Gastrocnemius medialis (tissue), 4 donors: ENCODE measurements around the gene SLC17A9. TPM values are rescaled to one million over a fixed set of nuclear protein-coding genes. Genes with fewer than 3 reads are reported as not detected.

ENCODE experiments used
- ATAC-seq, 2 donors: fragments of 150-250 bp; one replicate each; pipeline ENCODE4 v1.9.1; 2016
- DNase-seq, 2 donors: peaks; one replicate each; pipeline ENCODE4 v3.0.0-alpha.2; 2019
- H3K27ac ChIP-seq, 4 donors: fragments of 200-600 bp; sonication (generic); 1 replicate in 1 of 4; 2 replicates in 3 of 4; pipeline ENCODE4 v1.5.1; 2016 to 2018; ENCODE audit warnings: mild to moderate bottlenecking in 2 of 4, moderate library complexity in 1 of 4
- H3K27me3 ChIP-seq, 3 donors: fragments of 200-600 bp; sonication (generic) in 2 of 3; 1 replicate in 1 of 3; 2 replicates in 2 of 3; pipeline versions ENCODE4 v1.5.1 to v1.6.0; 2016 to 2019; ENCODE audit warnings: mild to moderate bottlenecking in 1 of 3, moderate library complexity in 1 of 3
- H3K36me3 ChIP-seq, 2 donors: fragments of 200-600 bp; sonication (generic) in 1 of 2; one replicate each; pipeline ENCODE4 v1.5.1; 2017 to 2018
- H3K4me1 ChIP-seq, 2 donors: fragments of 200-600 bp; sonication (generic) in 1 of 2; one replicate each; pipeline ENCODE4 v1.5.1; 2016 to 2017; ENCODE audit warnings: mild to moderate bottlenecking in 2 of 2
- H3K4me3 ChIP-seq, 4 donors: fragments of 200-600 bp; sonication (generic) in 3 of 4; 1 replicate in 1 of 4; 2 replicates in 3 of 4; pipeline ENCODE4 v1.5.1; 2016 to 2019; ENCODE audit warnings: mild to moderate bottlenecking in 2 of 4
- H3K9me3 ChIP-seq, 3 donors: fragments of 200-600 bp; sonication (generic) in 2 of 3; 1 replicate in 1 of 3; 2 replicates in 2 of 3; pipeline ENCODE4 v1.5.1; 2016 to 2019
- CTCF ChIP-seq, 5 experiments: fragments of 450-650 bp in 3 of 5; fragments of 200-600 bp in 2 of 5; sonication (generic) in 2 of 5; IDR thresholded peaks in 4 of 5; conservative IDR thresholded peaks in 1 of 5; 1 replicate in 4 of 5; 2 replicates in 1 of 5; pipeline ENCODE4 v1.5.1; 2016 to 2019; ENCODE audit warnings: antibody characterized with exemption in 5 of 5, mild to moderate bottlenecking in 3 of 5, moderate library complexity in 3 of 5
- POLR2A ChIP-seq, 2 donors: fragments of 450-650 bp; IDR thresholded peaks; one replicate each; pipeline ENCODE4 v1.6.1; 2017; ENCODE audit warnings: antibody characterized with exemption in 2 of 2, mild to moderate bottlenecking in 2 of 2, moderate library complexity in 2 of 2
- in situ Hi-C, 4 donors: fragments of 200-750 bp; cut with MboI; loops; one replicate each; pipeline versions ENCODE4 v1.15.0 to v1.8.0; 2017; ENCODE audit warnings: low sequenced_read_pairs in 4 of 4
- intact Hi-C: fragments of 100-400 bp; cut with DNase I; formaldehyde crosslinking; loops from one replicate; pipeline ENCODE4 v1.15.1; 2023; ENCODE audit warnings: low total_unique reads
- total RNA-seq, 4 donors: library from RNA; depleted of rRNA; stranded (reverse); fragments of >200 nt; gene quantifications; one replicate each; pipeline versions ENCODE4 v1.1.0 to v1.2.3, GENCODE V29; 2016

SLC17A9 gene
- total RNA-seq, 4 donors from 2014 or later, result 0.55 to 2.4 (median 1.2) TPM

- Histone ChIP-seq H3K27me3 (peaks cover 42 to 48% (median 43%) of the 10 kb centered on the region in 3 donors), H3K9me3 (no peaks in the 10 kb centered on the region), H3K4me3 (no peak overlapping the region), H3K27ac (no peak overlapping the region), H3K36me3 (no peaks in the 10 kb centered on the region), H3K4me1 (no peaks in the 10 kb centered on the region)
- DNase-seq (no peak), ATAC-seq (no peak)
- in situ Hi-C loops (no loop called here), intact Hi-C loops (no loop called here)
- TF ChIP-seq POLR2A (IDR thresholded peaks at IDR 0.05) (no peak), CTCF (IDR thresholded peaks at IDR 0.05 in 4 of 5, conservative IDR thresholded peaks at IDR 0.05 in 1 of 5) (no peak)
These were observed 45.9 kb downstream of the SLC17A9 start for GRCh38 chr20:62998449-62998848.

- no peak for ATAC-seq
- no peaks in the 10 kb centered on the region for H3K9me3 ChIP-seq
- no peak for DNase-seq
- intact Hi-C loops, result no loop called here
- no peak for TF ChIP-seq POLR2A (IDR thresholded peaks at IDR 0.05)
- no peak for TF ChIP-seq CTCF (IDR thresholded peaks at IDR 0.05 in 4 of 5, conservative IDR thresholded peaks at IDR 0.05 in 1 of 5)
- H3K36me3 ChIP-seq, result no peaks in the 10 kb centered on the region
- peaks cover 47 to 54% (median 51%) of the 10 kb centered on the region in 3 donors for H3K27me3 ChIP-seq
- H3K4me1 ChIP-seq, result no peaks in the 10 kb centered on the region
- in situ Hi-C loops, result no loop called here
- no peak overlapping the region for H3K27ac ChIP-seq
- H3K4me3 ChIP-seq, result no peak overlapping the region
These were observed 47.1 kb downstream of the SLC17A9 start for GRCh38 chr20:62999580-62999979.

GRCh38 chr20:63000036-63000435, 47.5 kb downstream of the SLC17A9 start:
- intact Hi-C loops, result no loop called here
- in situ Hi-C loops, result loop anchor here in 1 of 4 donors (25.0 kb wide), 1 partner anchor 113 kb away; no protein-coding TSS in a partner anchor
- TF ChIP-seq CTCF (IDR thresholded peaks at IDR 0.05 in 4 of 5, conservative IDR thresholded peaks at IDR 0.05 in 1 of 5) (no peak), POLR2A (IDR thresholded peaks at IDR 0.05) (no peak)
- no peaks in the 10 kb centered on the region for H3K4me1 ChIP-seq
- H3K27ac ChIP-seq, result no peak overlapping the region
- H3K4me3 ChIP-seq, result no peak overlapping the region
- DNase-seq (no peak), ATAC-seq (no peak)
- peaks cover 48 to 58% (median 55%) of the 10 kb centered on the region in 3 donors for H3K27me3 ChIP-seq
- H3K9me3 ChIP-seq, result no peaks in the 10 kb centered on the region
- H3K36me3 ChIP-seq, result no peaks in the 10 kb centered on the region

- H3K4me3 ChIP-seq, result no peak overlapping the region
- DNase-seq, result no peak
- no peaks in the 10 kb centered on the region for H3K4me1 ChIP-seq
- H3K9me3 ChIP-seq, result no peaks in the 10 kb centered on the region
- no peaks in the 10 kb centered on the region for H3K36me3 ChIP-seq
- intact Hi-C loops (no loop called here), in situ Hi-C loops (loop anchor here in 1 of 4 donors (25.0 kb wide), 1 partner anchor 114 kb away; no protein-coding TSS in a partner anchor)
- TF ChIP-seq CTCF (IDR thresholded peaks at IDR 0.05 in 4 of 5, conservative IDR thresholded peaks at IDR 0.05 in 1 of 5) (no peak), POLR2A (IDR thresholded peaks at IDR 0.05) (no peak)
- H3K27me3 ChIP-seq, result peaks cover 54 to 64% (median 57%) of the 10 kb centered on the region in 3 donors
- no peak for ATAC-seq
- no peak overlapping the region for H3K27ac ChIP-seq
These were observed 48.4 kb downstream of the SLC17A9 start for GRCh38 chr20:63000958-63001357.

- intact Hi-C loops, result no loop called here
These were observed 50.0 kb downstream of the SLC17A9 start for GRCh38 chr20:63002511-63002910.

More at GRCh38 chr20:63002511-63002910, 50.0 kb downstream of the SLC17A9 start:
- Histone ChIP-seq H3K36me3 (no peaks in the 10 kb centered on the region), H3K4me3 (no peak overlapping the region), H3K4me1 (no peaks in the 10 kb centered on the region), H3K27ac (no peak overlapping the region), H3K27me3 (peaks cover 62 to 71% (median 65%) of the 10 kb centered on the region in 3 donors), H3K9me3 (no peaks in the 10 kb centered on the region)
- no peak for DNase-seq
- in situ Hi-C loops, result loop anchor here in 1 of 4 donors (25.0 kb wide), 1 partner anchor 115 kb away; no protein-coding TSS in a partner anchor
- TF ChIP-seq POLR2A (IDR thresholded peaks at IDR 0.05) (no peak), CTCF (IDR thresholded peaks at IDR 0.05 in 4 of 5, conservative IDR thresholded peaks at IDR 0.05 in 1 of 5) (no peak)
- no peak for ATAC-seq
